GM19452 (cell line): ENCODE data around the gene ERMARD.

Source experiments
- ATAC-seq: cut with Tn5 transposase; IDR thresholded peaks from one replicate; pipeline ENCODE4 v1.9.1; 2021; ENCODE audit not compliant: unreplicated experiment

ERMARD gene

GRCh38 chr6:169783401-169783800 lies 32.0 kb downstream of the ERMARD start:
- no peak for ATAC-seq

DNA sequence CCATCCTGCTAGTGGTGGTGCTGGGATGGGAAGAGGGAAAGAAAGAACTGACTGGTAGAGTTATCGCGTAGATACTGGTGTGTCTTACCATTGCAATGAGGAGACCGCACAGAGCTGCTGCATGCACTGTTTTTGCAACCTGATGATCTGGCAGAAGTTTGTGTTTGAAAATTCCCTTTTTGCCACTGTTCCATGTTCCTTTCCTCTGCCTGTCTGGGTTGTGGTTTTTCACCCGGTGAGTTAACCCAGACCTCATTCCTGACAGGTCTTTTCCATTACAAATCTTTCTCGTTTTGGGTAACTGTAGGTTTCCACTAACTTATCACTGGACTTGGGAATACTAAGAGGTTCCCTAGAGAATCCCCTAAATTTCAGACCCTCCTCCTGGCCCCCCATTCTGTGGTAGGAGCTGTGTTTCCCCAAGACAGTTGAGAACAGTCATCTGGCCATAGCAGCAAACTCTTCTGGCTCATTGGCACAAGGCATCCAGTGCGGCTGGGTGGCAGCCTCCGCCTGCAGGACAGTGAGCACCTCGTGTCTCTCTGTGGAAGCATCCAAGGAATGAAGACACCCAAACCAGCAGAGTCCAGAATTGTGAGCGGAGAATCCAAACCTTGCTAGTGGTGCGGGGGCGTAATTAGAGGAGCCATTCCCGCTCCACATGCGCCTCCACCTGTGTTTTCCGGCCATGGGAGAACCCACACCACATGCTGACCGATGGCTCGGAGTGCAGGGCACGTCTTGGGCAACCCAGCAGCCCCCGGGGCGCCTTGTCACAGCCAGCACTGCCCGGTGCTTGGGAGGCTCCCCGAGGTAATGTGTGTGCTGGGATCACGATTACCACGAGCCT lies 32.8 kb downstream of the ERMARD start:
- ATAC-seq = no peak

GRCh38 chr6:169784821-169785340 lies 33.5 kb downstream of the ERMARD start:
- ATAC-seq = no peak

DNA sequence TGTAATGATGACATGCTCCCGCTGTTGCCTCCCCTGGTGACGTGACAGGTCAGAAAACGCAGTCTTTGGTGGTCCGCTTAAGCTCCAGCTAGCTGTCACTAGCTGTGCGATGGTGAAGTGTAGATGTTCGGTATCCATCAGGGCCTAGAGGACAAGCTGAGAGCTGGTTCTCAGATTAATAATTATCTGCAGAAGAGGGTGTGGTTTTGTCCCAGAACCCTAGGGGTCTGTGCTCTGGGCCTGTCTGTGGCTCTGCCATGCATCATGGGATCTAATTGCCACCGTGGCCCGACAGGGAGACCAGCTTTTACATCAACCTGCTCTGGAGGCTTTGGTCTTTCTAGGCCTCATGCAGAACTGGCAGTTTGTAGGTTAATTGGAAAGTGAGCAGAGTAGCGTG lies 34.1 kb downstream of the ERMARD start:
- no peak for ATAC-seq

DNA sequence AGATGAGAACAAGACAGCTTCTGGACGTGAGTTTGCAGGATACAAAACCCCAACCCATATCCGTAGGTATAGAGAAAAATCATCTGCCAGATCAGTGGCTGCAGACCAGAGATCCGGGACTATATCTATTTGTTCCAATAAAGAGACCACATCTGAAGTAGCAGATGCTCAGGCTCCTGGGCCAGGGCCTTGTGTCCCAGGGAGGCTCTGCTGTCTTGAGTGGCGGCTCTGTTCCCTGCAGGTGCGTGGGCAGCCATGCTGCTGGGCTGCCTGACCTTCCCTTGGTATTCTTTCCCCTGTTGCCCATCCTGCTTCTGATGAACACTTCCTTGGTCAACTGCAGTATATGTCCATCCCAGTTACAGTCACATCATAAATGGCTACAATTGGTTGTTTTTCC lies 34.9 kb downstream of the ERMARD start:
- ATAC-seq = no peak

DNA sequence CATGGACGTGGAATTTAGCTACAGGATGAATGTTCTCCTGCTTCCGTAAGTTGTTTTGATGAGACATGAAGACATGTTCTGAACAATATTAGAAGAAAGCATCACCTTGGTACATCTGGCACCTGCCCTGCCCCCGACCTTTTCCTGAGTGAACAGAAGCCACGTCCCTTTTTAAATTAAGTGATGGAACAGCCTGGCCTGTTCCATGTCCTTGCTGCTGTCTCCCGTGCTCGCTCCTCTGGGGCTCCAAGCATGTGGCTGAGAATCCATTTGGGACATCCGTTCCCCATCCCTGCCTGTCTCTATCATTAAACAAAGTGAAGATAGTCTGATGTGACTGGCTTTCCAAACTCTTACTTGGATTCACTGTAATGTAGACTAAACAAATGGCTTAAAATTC lies 36.4 kb downstream of the ERMARD start:
- no peak for ATAC-seq

DNA sequence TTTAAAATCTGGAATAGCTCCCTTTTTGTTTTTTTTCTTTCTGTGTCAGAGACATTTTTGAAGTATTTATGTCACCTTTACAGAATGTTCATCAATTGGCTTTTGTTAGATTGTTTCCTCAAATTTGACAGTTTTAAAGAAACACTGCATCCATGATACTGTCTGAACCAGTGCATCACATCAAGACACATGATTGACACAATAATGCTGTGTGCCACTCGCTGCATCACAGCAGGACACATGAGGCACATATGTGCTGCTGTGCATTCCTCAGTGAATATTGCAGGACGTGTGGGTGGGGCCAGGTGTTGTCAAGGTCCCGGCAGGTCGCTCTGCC lies 37.4 kb downstream of the ERMARD start:
- no peak for ATAC-seq

DNA sequence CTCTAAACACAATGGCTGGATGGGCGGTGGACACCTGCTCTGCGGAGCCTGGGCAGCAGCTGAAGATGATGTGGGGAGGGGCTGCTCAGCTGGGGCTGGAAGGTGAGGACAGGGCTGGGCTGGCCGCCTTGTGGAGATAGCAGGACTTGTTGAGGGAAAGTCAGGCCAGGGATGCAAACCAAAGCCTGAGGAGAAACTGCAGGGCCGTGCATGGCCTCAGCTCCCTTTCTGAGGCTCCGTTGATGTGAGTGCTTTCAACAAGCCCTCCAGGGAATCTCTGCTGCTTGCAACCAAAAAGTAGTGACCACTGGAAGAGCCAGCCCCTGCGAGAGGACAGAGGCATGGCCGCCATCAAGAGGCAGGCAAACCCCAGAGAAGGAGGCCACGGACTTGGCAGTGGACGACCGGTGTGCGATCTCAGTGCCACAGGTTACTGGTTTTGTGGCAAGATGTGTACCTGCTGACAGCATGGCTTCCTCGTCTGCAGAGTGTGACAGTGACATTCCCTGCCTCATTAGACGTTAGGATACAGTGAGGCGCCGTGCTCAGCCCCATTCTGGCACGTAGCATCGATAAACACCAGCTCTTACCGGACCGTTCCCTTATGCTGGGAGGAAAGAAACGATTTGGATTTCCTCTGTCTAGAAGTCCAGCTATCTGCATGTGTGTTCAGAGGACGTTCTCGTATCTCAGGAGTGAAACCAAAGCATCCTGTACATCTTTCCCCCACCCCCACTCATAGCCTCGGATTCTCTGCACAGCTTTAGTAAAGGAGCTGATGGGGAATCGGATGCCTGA lies 37.9 kb downstream of the ERMARD start:
- no peak for ATAC-seq

GRCh38 chr6:169789944-169790927 lies 38.8 kb downstream of the ERMARD start:
- peak; percentile 96 for ATAC-seq

DNA sequence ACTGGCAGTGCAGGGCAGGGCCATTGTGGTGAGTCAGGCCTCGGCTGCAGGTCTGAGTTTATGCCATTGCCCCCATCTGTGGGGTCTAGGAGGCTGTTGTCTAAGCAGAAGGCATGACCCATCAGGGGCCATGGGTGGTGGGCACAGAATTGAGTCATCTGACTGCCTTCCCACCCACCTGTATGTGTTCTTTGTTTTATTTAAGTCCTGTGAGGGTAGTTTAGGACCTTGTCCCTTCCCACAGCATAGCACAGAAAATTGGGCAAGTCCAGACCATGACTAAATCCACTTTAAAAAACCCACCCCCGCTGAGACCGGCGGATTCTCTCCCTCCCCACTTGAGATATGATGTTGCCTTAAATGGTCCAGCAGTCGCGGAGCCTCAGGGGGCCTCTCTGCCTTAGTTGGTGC lies 40.3 kb downstream of the ERMARD start:
- ATAC-seq = no peak

DNA sequence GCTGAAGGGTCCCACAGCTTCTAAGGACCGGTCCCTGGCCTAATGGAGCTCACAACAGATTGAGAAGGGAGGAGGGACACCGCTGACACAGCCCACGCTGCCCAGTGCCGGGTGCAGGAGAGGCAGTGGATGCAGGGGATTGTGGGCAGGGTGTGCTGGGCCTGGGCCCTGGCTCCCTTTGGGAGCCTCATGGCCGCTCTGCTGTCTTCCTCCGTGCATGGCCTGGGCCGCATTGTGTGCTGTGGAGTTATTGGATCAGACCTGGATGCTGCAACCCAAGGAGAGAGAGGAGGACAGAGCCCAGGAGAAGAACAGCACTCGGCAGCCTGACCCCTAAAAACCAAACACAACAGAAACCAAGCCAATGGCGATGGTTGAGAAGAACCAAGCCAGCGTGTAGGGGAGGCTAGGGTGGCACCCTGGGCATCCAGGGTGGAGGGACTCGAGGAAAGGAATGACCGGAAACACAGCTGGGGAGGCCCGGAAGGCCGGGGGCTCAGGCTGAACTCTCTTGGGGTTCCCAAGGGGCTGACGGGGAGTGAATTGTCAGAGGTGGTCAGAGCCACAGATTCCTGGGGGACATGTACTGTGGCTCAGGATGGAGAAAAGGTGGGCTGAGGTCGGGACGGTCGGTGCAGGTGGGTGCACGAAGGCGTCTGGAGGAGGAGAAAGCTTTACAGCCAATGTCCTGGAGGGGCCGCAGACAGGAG lies 41.0 kb downstream of the ERMARD start:
- no peak for ATAC-seq

GRCh38 chr6:169793408-169793807 lies 42.0 kb downstream of the ERMARD start:
- ATAC-seq = no peak

- no peak for ATAC-seq
These were observed 43.1 kb downstream of the ERMARD start for GRCh38 chr6:169794317-169795055.

GRCh38 chr6:169795196-169795595 lies 43.8 kb downstream of the ERMARD start:
- no peak for ATAC-seq

DNA sequence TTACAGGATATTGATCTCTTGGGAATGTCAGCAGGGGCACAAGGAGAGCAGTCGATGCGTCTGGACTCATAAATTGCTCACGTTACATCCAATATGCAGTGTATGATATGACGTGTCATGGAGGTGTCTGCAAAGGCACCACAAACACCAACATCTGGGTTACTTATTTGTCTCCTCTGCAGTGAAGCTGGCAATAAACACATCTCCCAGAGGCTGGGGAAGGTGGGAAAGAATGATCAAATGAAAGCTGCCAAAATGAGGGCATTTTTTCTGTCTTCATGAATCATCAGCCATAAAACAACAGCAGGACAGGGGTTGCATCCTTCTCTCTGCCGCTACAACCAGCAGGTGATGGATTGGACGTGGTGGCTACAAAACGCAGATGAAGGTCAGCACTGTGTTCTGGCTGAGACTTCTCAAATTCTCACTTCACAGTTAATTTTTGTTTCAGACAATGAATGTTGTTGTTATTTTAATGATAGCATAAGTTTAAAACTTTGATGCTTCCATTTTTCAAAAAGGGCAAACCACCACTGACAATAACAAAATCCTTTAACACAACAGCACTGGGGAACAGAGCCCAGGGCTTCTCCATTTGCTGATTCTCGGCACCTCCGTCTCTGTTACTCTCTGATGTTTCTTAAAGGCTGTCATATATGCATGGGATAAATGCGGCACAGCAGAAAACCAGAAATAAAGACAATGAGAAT lies 47.5 kb downstream of the ERMARD start:
- no peak for ATAC-seq

DNA sequence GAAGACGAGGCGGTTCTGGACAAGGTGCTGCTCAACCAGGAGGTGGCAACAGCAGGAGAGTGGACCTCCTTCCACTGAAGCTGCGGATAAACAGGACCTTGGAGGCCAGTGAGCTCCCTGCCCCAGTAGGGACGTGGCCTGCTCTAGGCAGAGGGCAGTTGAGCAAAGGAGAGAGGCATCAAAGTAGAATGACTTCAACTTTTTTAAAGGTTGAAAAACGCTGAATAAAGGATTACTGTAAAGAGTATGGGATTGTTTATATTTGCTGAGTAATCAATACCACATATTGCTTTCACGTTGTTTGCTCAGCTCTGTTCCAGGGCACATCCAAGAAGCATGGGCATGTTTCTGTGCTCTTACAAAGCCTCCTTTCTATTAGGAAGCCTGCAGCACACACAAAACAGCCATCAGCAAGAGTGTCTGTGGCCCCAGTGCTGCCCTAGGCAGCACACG lies 48.1 kb downstream of the ERMARD start:
- ATAC-seq = no peak

DNA sequence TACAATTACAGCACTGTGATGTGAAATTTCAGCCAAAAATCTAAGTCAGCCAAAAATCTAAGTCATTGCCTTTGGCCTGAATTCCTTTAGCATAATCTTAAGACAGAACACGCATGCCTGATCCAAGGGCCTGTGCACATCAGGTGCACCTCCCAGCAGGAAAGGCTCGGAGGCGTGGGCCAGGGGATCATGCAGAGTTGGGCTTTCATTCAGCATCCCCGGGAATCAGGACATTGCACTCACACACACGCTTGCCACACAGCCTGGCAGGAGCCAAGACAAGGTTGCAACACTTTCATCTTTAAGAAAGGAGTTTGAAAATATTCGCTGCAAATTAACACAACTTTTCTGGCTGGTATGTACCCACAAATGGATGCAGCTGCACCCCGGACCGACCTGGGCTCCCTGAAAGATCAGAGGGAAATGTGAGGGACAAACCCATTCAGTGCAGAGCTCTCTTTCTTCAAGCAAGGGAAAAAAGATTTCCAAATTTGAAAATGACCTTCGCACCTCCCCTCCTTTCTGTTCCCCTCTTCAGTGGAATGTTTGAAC lies 48.8 kb downstream of the ERMARD start:
- ATAC-seq = no peak

DNA sequence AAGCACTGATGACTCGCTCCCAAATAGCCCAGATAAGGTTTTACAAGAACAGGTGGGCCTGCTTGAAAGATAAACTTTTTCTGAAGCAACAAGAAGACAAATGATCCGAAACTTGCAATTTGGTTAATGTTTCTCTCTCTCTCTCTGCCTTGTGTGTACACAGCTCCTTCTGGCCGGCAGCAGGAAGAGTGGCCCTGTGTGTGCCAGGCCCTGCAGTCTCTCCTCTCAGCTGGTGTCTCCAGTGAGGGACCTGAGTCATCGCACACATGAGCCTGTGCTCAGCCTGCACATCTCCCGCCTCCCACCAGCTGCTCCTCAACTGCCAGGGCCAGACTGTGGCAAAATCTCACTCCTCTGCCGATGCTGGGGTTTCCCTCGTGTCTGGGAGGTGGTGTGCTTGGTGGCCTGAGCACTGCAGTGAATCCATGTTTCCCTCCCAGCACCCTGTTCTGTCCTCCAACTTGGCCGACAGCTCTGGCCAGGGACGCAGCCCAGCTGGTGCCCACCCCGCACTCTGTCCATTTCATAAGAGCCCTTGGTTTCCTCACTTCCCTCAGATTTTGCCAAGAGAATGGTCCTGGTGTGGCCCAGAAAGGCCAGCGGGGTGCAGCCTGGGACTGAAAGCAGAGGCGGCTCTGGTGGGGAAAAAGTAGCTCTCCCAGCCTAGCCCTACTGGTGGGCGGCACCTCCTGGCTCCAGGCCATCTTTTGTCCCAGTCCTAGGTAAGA lies 49.4 kb downstream of the ERMARD start:
- no peak for ATAC-seq
